NCI-H82 (cell line): ENCODE results near the gene DDO.

Source experiments
- DNase-seq: peaks from one replicate; lab custom pipeline; 2025; lab: John Stamatoyannopoulos, UW

DDO gene

GRCh38 chr6:110342759-110343158, 72.6 kb downstream of the DDO start:
- DNase-seq: no peak
